Activated T-cell treated with anti-CD3 and anti-CD28 coated beads for 24 hours (primary cell): ENCODE data around the gene NGB.
"Not testable (repeated sequence)": the region's sequence is repeated elsewhere in the genome, so short reads cannot be mapped to it uniquely, and the experiment has no call there.

Experiments used
- DNase-seq: peaks from one replicate; pipeline ENCODE4 v3.0.0-alpha.2; 2020; ENCODE audit warnings: low read depth

NGB gene

DNA sequence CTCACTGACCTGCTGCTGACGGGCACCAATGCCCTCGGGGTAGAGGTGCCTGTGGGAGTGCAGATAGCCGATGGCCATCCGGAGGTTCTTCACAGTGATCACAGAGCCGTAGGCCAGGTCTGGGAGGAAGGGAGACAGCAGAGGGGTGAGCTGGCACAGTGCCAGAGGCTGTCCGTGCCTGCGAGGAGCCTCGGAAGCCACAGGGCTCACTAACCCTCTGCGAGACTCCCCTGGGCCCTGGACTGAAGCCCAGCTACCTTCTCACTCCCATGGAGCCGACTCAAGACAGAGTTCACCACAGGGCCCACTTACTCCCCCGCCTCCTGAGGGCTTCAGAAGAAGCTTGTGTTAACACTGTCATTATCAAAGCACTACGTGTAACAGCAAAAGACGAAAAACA lies 25.1 kb upstream of the NGB start:
- DNase-seq, result no peak

DNA sequence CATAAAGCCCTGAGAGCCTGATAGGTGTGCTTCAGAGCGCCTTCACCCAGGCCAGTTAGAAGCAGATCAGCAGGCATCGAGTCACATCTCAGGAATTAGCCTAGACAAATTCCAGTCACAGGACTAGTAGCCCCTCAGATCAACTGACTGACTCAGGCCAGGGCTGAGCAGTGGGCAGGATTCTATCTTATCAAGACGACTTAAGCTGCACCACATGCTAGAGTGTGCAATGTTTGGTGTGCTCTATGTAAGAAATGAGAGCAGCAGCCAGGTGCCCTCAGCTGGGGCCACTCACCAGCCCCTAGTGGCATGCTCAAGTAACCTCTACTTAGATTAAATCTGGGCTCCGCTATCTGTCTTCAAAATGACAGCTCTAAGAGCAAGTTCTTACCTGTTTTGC lies 19.7 kb upstream of the NGB start:
- DNase-seq, result no peak

DNA sequence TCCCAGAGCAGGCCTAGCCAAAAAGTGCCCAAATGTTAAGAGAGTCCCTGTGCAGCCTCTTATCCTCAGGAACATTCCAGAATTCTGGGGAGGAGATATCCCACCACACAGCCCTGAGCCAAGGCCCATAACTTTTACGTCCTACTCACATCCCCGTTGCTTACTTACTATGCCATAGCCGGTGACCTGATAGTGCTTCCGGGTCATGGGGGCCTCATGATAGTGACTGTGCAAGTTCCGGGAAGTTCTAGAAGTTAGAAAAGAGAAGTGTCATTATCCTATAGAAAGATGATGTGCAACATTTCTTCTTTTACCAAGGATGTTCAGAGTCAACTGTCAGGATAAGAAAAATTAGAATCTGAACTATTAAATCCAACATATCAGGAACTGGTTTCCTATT lies 15.6 kb upstream of the NGB start:
- DNase-seq, result no peak

DNA sequence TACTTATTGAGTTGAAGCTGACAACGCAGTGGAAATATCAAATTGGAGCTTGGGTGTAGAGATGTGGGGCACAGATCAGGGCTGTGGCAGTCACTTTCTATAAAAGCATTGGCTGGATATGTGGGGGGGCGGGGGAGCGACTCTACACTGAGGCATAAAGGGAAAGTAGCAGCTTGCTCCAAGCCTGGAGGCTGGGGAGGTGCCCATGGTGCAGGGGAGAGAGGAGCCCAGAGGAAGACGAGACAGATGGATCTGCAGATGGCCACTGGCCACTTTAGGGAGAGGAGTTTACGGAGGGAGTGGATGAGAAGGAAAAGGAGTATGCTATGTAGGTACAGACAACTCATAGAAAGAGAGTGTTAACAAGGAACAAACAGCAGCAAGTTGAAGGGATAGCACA lies 13.5 kb upstream of the NGB start:
- no peak for DNase-seq

DNA sequence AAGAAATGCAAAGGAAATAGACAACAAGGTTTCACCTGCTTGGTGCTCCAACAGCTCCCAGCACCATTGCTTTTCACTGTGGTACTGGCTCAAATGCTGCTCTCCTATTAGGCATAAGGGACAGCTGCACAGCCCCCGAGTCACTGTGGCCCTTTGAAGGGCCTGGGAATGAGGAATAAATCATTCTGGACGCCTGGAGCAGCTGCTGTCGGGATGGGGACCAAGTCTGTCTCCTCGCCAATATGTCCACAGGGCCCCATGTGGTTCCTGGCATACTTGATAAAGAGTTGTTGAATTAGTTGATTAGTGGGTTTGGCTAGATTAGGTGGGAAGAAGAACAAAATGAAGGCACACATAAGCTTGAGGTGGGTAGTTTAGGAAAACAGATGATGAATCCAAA lies 13.1 kb upstream of the NGB start:
- no peak for DNase-seq

DNA sequence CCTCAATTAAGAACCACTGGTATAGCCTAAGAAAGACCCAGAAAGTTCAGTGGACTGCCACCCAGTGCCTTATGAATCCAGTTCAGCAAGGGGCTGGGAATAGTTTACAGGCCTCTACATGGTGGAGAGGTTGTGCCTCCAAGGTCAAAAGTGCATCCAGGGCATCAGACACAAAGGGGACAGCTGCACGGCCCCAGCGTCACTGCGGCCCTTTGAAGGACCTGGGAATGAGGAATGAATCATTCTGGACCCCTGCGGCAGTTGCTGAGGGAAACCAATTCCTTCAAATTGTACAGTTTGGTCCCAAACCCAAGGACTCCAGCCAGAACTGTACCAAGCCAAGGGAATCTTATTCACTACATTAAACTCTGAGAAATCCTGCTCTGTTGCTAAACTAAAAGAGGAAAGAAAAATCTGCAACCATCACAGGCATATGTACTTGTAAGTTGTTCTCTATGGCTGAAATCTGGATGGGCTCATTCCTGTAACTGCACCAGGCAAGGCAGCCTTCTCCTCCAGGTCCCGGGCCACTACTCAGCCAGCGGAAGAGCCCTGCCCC lies 10.9 kb upstream of the NGB start:
- DNase-seq, result no peak

DNA sequence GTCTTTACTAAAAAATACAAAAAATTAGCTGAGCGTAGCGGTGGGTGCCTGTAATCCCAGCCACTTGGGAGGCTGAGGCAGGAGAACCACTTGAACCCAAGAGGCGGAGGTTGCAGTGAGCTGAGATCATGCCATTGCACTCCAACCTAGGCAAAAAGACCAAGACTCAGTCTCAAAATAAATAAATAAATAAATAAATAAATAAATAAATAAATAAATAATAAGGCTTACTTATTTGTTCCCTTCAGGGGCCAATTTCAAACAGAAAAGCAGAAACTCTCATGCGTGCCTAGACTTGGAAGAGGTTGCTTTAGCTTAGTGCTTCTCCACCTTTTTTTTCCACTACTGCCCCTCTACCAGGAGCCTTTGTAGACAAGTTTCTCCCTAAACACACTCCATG lies 9.9 kb upstream of the NGB start:
- DNase-seq, result not testable (repeated sequence)

DNA sequence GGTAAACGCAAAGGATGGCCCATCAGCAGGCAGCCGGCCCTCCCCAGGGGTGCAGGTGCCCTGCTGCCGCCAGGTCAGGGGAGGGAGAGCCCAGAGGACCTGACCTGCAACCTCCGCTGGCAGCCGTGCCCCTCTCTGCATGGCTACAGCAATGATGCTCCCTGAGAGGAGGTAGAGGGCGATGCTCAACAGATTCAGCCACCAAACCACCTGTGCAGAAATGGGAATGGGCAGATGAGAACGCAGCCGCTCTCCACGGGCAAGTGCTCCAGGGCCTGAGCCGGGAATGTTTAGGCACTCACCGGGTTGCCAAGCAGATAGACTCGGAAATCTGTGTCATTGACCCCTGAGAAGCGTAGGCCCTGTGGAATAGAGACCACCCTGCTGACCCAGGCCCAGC lies 8.7 kb upstream of the NGB start:
- no peak for DNase-seq

DNA sequence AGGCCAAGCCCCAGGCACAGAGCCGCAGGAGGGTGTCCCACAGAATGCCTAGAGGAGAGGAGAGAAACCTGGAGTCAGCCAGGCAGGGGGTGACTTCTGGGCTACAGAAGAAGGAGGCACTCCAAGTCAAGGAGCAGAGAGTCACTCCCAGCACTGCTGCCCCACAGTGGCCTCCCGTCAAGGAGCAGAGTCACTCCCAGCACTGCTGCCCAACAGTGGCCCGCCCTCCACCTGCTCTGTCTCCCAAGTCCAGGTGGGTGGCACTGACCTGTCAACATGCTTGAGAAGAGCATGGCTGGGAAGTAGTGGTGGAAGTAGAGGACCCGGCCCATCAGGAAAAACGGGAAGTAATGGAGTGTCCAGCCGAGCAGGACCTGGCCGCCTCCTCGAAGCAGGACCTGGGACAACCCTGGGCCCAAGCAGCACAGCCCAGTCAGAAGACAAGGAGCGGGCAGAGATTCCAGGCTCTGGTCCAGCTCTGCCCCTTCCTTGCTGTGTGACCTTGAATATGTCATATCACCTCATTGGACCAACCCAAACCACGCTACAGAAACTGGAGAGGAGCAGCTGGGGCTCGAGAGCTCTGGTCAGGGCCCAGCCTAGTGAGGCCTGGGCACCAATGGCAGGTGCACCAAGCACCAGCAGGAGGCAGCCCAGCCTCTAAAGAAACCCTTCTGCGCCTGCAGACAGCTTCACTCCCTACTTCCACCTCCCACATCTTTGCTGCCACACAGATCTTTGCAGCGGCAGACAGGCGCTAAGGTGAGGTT lies 7.6 kb upstream of the NGB start:
- no peak for DNase-seq

DNA sequence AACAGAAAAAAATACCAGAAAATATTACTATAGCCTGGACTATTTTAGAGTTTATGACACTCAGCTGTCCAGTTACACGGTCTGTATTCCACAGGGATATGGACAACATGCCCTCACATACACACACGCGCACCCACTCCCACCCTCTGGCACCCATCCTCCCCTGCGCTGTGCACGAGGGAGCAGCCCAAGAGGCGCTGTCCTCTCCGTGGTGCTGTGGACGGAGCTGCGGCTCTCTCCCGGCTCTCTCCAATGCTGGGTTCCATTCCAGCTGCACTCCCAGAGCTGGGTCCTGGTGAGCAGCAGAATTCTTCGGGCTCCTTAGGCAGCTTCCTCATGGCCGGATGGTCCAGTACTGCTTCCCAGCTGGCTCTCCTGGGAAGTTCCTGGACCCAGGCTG lies 6.0 kb upstream of the NGB start:
- no peak for DNase-seq

DNA sequence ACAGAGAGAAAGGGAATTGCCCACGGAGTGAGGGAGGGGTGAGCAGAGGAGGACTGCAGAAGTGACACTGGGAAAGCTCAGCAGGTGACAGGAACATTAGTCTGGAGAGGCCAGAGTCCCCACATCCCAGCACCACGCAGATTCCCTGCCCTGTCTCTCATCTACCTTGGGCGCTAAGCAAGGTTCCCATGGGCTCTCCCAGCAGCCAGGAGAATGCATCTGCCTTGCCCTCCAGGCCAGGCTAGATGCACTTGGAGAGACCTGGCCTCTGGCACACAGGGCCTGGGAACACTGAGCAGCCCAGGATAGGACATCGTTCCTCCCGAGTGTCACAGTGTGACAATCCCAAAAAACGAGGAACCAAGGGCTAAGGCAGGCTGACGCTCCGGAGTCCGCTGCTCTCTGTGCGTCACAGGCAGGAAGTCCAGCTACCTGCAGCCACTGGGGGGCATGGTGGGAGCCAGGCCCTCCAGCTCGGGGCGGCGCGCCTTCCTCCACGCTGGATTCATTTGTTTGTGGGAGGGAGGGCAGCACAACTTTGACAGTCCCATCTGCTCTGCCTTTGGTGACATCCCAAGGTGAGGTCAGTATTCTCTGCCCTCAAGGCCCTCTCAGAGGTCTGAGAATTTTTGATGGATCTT lies 5.4 kb upstream of the NGB start:
- DNase-seq, result no peak

DNA sequence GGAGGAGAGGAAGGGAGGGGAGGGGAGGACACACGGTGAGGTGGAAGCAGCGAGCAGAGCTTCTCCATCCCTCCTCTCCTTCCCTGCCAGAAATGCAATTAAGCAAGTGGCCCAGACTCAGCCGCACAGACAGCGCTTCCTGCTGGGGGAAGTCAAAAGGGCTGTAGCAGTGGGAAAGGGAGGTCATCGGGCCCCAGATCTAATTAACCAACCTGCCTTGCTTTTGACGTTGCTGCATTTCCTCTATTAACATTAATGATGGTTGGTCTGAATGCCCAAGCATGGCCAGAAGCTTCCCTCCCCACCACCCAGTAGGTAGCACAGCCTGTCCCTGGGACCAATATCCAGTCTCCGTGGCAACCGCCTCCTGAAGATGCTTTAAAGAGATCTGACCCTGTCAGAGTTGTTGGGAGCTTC lies 4.6 kb upstream of the NGB start:
- no peak for DNase-seq

DNA sequence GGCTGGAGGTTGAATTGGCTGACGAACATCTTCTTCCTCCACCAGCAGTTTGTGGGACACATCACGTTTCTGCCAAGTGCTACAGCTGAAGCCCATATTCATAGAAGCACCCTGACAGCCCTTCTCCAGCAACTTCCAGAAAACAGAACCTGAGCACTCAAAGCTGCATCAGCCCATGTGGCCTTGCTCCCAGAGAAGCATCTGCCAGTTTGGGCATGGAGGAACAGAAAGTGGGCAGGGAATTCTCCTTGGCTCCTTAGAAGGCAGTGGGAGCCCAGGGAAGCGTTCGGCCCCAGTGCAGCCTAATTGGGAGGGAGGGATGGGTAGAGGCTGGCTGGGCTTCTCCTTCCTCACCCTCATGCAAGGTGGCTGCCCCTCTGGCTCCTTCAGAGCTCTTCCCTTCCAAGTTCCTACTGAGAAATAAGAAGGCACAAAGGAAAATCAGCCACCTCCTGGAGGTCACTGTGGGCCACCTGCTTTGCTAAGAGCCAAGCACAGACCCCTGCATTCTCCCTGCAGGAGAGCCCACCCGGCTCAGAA lies 4.1 kb upstream of the NGB start:
- no peak for DNase-seq

DNA sequence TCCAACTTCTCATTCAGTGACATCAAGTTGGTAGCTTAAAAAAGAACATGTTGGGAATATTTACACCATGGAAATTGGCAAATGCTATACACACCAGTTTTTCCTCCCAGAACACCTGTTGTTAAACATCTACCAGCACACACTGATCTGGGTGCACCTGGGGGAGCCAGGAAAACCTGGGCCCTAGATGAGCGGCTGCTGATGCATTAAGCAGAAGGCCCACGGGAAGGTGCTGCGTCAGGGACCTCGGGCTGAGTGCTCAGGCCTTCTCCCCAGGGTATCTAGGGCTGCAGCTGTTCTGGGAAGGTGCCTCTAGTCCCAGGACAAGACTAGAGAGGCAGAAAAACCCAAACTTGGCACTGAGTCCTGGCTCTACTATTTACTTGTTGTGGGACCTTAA lies 2.8 kb upstream of the NGB start:
- DNase-seq, result no peak

DNA sequence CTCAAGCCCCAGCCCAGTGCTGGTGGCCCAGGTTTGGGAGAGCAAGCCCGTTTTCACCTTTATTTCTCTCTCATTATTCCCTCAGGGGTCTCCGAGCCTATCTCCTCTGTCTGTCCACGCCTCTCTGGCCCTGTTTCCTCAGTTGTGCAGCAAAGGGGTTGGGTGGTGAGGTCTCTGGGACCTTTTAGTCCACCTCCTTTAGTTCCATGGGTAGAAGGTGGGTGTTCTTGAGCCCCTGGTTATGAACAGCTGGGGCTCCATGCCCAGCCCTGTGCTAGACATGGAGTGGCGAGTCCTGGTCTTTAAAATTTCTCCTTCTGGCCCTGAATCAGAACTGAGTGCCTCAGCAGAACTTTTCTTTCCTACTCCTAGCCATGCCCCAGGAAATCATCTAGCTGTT lies 1.3 kb upstream of the NGB start:
- no peak for DNase-seq

DNA sequence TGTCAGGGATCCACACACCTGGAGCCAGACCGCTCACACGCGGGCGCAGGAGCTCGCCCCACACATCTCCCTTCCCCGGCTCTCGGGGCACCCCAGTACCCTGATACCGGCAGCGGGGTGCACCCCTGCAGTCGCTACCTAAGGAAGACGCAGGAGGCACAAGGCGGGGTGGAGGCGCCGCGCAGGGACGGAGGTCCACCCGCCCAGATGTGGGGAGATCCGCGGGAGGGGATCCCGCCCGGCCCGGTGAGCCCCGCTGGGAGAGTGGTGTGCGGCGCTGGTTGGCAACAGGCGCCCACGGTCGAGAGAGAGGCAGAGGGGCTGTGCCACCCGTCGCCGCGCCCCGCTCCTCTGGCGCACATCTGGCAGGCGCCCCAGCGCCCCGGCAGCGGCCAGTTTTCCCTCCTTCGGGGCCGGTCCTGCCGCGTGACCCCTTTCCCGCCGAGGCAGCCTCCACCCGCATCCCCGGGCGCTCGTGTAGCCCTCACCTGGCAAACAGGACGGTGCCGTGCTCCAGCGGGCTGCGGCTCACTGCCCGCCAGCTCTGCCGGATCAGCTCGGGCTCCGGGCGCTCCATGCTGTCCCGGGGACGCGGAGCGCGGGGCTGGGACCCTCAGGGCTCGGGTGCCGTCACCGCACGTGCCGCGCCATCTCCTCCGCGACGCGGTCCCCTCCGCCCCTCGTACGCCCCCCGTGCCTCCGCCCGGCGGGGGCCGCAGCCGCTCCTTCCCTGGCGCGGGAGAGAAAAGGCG lies 469 bp downstream of the NGB start:
- DNase-seq, result no peak

DNA sequence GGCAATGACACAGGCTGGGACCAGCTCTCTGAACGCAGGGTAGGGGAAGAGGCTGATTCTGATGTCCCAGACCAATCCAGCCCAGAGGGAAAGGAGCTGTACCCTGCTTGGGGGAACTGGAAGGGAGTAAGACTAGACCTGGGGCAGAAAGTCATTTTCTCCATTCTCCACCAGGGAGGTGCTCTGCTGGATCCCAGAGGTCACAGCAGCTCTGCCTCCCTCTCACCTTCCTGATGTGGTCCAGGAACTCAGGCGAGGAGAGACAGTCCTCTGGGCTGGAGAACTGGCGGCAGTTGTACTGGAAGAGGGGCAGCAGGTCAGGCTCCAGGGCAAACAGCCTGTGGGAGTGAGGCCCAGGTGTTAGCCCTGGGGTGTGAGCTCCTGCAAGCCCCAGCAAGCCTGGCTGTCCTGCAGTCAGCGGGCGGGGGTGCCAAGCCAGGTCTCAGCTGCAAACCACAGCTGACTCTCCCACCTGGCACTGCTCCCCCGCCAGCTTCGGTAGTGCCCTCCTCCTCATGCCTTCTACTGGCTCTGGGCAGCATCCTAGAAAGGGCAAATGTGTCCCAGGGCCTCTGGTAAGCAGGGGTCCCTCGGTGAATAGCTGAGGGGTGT lies 1.9 kb downstream of the NGB start:
- DNase-seq, result no peak

DNA sequence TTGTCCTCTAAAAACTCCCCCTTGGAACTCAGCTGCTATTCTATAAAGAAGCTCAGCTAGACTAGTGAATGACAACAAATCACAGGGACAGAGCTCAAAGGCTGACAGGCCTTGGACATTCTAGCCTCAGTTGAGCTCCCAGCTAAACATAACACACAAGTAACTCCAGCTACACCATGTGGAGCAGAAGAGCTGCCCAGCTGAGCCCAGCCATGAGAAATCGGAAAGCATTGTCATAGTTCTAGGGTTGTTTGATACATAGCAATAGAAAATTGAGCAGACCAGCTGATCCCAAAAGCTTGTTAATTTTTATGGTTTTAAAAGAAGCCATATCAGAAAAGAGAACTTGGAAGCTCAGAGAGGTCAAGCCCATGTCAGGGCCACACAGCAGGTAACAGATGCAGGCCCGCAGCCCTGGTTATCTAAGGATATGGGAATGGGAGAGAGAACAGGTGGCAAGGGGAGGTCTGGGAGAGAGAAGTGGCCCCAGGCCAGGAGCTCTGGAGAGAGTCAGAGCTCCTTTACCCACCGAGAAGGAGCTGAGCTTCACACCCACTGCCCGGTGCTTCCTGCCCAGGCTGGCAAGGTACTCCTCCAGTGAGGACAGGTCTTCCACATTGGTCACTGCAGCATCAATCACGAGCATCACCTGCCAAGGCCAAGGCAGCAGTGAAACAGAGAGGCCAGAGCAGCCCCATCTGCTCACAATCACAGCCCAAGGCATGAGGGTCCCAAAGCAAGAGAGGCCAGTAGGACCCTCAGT lies 2.9 kb downstream of the NGB start:
- no peak for DNase-seq

DNA sequence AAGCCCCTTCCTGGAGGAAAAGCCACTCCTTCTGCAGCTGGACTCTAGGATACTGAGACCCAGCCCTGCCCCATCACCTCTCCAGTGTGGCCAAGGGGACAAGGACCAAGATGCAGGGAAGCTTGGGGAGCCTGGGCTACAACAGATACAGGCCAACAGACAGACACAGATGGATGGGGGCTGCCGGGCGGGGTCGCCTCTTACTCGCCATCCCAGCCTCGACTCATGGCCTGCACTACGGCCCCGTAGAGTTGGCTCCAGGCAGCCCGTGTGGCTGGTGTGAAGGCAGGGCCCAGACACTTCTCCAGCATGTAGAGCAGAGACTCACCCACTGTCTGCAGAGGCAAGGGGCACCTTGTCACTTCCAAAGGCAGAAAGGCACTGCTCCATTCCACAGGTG lies 4.7 kb downstream of the NGB start:
- DNase-seq, result no peak

DNA sequence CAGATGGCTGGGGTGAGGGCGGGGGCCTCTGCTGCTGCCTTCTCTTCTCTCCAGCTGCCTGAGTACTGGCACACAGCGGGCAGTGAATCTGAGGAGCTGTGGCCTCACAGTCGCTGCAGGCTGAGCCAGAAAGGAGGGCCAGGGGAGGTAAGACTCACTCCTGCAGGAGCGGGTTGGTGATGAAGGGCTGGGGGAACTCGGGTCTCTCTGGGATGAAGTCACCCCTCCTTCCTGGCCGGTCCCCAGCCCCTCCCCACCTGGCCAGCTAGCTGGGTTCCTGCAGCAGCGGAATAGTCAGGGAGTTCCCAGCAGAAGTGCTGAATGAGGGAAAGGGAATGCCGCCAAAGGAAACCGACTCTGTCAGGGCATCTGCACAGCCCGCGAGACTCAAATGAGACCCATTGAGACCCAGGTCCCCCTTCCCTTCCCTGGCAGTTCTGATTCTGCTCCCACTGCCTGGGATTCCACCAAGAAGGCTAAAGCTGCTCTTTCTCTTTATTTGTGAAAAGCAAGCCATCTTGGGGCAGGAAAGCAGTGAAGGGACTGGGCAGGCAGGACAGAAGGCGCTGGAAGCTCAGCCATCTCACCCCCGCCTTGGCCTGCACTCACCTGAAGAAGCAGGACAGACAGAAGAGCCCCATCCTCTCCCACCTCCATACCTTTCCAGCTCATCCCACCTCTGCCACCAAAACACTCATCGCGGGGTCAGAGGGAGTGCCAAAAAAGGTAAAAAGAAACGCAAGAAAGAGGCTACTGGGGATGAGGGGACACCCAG lies 5.3 kb downstream of the NGB start:
- DNase-seq, result no peak

DNA sequence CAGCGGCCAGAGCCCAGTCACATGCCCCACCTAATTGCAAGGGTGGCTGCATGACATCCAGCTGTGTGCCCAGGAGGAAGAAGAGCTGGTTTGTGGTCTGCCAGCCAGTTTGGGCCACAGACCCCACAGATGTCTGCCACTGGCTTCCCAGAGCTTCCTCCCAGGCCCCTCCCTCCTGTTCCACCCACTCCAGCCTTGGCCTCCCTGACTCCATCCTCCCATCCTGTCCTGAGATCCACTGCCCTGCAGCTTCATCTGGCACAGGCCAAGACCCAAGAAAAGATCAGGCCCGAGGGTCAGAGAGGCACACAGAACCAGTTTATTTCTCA lies 5.9 kb downstream of the NGB start:
- DNase-seq, result no peak
